HG02870 (cell line): ENCODE results near the gene TMPRSS11F.
"Not testable (repeated sequence)": the region's sequence is repeated elsewhere in the genome, so short reads cannot be mapped to it uniquely, and the experiment has no call there.

Experiments
- ATAC-seq: cut with Tn5 transposase; IDR thresholded peaks from one replicate; pipeline ENCODE4 v1.9.1; 2021; ENCODE audit warnings: mild to moderate bottlenecking, moderate library complexity; ENCODE audit not compliant: unreplicated experiment

The TMPRSS11F gene

GRCh38 chr4:68129793-68130192 is at the start of gene TMPRSS11F:
Gene TMPRSS11F, minus strand, starts transcription at chr4:68129869. Its CDS starts 49 bp downstream, at chr4:68129820.
- no peak for ATAC-seq

GRCh38 chr4:68176904-68177303 is 47.2 kb upstream of the TMPRSS11F start:
- no peak for ATAC-seq

GRCh38 chr4:68176500-68176899 is 46.8 kb upstream of the TMPRSS11F start:
- ATAC-seq: no peak

GRCh38 chr4:68175562-68176155 is 46.0 kb upstream of the TMPRSS11F start:
- ATAC-seq: peak; percentile 91

- ATAC-seq: not testable (repeated sequence)
Measured at GRCh38 chr4:68174389-68174788, 44.7 kb upstream of the TMPRSS11F start.

- not testable (repeated sequence) for ATAC-seq
Measured at GRCh38 chr4:68172147-68172546, 42.5 kb upstream of the TMPRSS11F start.

- no peak for ATAC-seq
Measured at GRCh38 chr4:68167706-68168105, 38.0 kb upstream of the TMPRSS11F start.

GRCh38 chr4:68167166-68167565 is 37.5 kb upstream of the TMPRSS11F start:
- no peak for ATAC-seq

GRCh38 chr4:68163754-68164153 is 34.1 kb upstream of the TMPRSS11F start:
- no peak for ATAC-seq

GRCh38 chr4:68162196-68162595 is 32.5 kb upstream of the TMPRSS11F start:
- ATAC-seq: no peak

GRCh38 chr4:68152411-68152810 is 22.7 kb upstream of the TMPRSS11F start:
- ATAC-seq: no peak

GRCh38 chr4:68148800-68149685 is 19.4 kb upstream of the TMPRSS11F start:
- no peak for ATAC-seq

- no peak for ATAC-seq
Measured at GRCh38 chr4:68147079-68147478, 17.4 kb upstream of the TMPRSS11F start.

- ATAC-seq: no peak
Measured at GRCh38 chr4:68145261-68145660, 15.6 kb upstream of the TMPRSS11F start.

GRCh38 chr4:68141852-68142251 is 12.2 kb upstream of the TMPRSS11F start:
- ATAC-seq: no peak

- no peak for ATAC-seq
Measured at GRCh38 chr4:68132342-68132741, 2.7 kb upstream of the TMPRSS11F start.

- no peak for ATAC-seq
Measured at GRCh38 chr4:68124262-68124661, 5.4 kb downstream of the TMPRSS11F start.

GRCh38 chr4:68123525-68123924 is 6.1 kb downstream of the TMPRSS11F start:
- no peak for ATAC-seq

- no peak for ATAC-seq
Measured at GRCh38 chr4:68119921-68120320, 9.7 kb downstream of the TMPRSS11F start.

GRCh38 chr4:68110441-68110840 is 19.2 kb downstream of the TMPRSS11F start:
- ATAC-seq: no peak

GRCh38 chr4:68109868-68110267 is 19.8 kb downstream of the TMPRSS11F start:
- no peak for ATAC-seq

- ATAC-seq: no peak
Measured at GRCh38 chr4:68082758-68083157, 46.9 kb downstream of the TMPRSS11F start.
